ENCODE measurements around the gene SCGB1D1.

SCGB1D1 gene, protein sequence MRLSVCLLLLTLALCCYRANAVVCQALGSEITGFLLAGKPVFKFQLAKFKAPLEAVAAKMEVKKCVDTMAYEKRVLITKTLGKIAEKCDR

DNA sequence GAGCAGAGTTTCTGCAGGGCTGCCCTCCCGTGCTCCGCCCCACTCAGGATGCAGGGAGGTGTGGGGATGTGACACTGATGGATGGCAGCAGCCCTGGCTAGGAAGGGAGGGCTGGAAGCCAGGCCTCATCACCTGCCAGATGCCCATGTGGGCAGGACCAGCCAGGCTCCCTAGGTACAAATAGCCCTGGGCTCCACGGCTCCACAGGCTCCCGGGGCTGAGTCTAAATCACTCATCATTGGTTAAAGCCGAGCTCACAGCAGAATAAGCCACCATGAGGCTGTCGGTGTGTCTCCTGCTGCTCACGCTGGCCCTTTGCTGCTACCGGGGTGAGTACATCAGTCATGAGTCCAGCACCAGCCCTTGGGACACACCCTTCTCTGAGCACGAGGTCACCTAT is at the start of gene SCGB1D1:
SCGB1D1 (plus strand) TSS at position 206 of the 400 bp plus-strand sequence; CDS start at position 275, 69 bp downstream.
- no peak for DNase-seq

DNA sequence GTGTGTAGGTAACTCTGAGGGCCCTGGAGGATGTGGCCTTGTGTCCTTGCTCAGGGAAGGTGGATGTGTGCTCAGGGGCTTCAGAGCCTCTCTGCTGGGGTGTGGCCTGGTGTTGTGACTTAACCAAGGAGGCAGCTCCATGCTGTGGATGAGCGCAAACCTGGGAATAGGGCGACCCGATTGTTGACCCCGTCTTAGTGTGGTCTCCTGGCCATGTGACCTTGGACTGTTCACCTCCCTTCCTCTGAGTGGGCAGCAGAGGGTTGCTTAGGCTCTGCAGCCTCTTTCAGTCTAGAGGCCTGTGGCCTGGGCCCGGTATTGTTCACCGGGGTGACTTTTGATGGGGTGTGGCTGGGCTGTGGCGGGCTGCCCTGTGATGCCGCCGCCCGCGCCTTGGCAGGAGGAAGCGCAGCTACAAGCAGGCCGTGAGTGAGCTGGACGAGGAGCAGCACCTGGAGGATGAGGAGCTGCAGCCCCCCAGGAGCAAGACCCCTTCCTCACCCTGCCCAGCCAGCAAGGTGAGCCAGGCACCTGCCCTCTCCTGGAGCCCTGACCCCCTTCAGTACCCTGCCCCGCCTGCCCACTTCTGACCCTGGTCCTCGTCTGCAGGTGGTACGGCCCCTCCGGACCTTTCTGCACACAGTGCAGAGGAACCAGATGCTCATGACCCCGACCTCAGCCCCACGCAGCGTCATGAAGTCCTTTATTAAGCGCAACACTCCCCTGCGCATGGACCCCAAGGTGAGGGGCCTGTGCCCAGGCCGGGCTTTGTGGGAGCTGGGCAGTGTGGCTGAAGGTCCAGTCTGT is 49.5 kb upstream of the SCGB1D1 start:
- DNase-seq: no peak

DNA sequence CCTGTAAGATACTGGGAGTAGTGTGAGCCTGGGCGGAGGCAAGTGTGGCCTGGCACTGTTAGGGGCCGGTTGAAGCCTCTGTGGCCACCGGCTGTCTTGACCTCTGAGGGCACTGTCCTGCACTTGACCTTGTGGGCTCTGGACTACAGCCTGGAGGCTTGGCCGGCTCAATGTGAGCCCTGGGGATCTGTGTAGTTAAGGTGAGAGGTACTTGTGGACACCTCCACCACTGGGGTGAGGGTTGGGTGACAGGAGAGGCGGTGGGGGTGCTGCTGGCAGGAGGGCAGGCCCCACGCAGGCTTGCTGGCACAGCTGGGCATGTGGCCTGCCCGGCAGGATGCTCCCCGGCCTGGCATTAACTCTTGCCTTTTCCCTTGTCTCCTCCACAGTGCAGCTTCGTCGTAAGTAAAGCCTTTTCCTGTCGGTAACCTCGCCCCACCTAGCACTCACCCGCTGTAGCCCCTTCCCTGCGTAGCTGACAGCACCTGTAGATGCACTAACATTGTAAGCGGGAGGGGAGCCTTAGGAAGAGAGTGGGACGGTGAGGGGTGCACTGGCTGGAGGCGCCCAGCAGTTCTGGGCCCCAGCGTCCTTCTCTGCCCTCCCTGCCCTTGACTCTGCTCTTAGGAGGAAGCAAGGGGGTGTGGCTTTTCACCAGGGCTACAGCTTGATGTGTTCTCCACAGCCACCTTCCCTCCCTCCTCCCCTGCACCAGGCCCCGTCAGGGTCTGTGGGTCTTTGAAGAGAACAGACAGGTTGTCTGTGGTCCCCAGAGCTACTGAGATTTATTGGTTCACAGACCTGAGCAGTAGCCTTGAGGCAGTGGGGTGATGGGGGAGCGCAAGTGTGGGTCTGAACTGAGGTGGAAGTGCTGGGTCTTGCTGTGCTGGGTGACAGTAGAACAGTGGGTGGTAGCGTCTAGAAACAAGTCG is 48.6 kb upstream of the SCGB1D1 start:
- DNase-seq: no peak

DNA sequence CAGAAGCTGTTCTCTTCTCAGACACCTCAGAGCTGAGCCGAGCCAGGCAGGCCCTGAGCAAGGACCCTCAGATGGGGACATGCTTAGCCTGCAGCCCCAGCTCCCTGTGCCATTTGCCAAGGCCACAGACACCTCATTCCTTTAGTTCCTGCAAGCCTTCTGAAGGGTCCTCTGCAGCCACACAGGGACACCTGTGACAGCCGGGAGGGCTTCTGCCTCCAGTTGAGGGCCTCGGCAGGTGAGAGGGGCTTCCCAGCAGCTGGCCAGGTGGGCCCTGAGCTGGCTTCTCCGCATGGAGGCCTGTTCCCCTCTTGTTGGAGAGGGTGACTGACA is 48.0 kb upstream of the SCGB1D1 start:
- no peak for DNase-seq

DNA sequence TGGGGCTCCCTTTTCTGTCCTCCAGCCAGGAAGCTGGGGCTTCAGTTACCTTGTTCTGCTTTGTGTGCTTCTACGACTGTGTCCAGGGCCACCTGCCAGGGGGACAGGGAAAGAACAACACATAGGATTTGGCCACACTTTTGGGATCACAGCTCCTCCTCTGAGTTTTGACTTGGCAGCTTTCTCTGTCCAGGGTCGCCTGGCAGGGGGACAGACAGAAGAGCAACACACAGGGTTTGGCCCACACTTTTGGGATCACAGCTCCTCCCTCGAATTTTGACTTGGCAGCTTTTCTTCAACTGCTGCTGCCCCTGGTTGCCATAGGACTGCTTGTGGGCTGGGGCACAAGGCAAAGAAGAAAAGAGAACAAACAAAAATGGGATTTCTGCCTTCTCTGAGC is 47.1 kb upstream of the SCGB1D1 start:
- DNase-seq: no peak

DNA sequence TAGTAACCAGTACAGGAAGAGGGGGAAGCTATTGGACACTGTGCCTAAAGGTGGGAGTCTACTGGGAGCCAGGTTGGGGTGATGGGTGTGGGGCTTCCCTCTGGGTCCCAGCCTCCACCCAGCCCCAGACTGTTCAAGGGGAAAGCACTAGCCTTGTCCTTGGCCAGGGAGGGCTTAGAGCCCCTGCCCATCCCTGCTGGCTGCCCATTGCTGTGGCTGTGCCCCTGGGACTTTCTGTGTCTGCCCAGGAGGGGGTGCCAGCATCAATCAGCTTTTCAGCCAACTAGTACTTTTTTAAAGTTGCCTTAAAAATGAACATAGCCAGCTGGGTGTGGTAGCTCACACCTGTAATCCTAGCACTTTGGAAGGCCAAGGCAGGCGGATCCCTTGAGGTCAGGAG is 46.3 kb upstream of the SCGB1D1 start:
- DNase-seq: no peak

DNA sequence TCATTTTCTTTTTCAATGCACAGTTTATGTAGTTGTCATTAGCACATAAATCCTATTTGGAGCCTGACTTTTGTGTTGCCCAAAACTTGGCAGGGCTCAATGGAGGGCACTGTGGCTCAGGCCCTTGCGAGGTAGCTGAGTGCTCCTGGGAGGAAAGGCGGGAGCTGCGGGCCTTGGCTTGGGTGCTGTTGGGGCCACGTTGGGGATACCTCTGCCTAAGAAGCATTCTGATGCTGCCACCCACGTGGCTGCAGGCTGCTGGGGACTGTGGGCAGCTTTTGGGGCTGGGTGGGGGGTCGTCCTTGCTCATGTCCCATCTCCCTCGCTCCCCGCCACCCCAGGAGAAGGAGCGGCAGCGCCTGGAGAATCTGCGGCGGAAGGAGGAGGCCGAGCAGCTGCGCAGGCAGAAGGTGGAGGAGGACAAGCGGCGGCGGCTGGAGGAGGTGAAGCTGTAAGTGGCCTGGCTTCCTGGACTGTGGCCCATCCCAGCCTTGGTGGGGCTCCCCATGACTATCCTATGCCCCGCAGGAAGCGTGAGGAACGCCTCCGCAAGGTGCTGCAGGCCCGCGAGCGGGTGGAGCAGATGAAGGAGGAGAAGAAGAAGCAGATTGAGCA is 45.3 kb upstream of the SCGB1D1 start:
- no peak for DNase-seq

DNA sequence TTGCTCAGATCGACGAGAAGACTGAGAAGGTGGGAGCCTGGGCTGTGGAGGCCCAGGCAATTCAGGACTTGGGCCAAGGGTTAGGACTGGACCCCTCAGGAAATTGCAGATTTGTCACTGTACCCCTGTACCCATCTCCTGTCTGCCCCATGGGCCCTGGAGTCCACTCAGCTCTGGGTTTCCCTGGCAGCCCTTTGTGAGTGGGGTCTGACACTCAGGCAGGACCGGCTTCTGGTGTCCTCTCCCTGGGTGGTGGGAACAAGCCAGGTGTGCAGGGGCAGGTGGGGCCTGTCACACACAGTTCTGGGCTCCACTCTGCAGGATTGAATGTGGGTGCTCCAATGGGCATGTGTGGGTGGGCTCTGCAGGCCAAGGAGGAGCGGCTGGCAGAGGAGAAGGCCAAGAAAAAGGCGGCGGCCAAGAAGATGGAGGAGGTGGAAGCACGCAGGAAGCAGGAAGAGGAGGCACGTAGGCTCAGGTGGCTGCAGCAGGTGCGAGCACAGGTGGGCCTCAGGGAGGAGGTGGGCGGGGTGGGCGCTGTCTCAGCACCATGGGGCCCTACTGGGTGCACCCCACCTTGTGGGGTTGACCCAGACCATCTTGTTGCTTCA is 44.6 kb upstream of the SCGB1D1 start:
- DNase-seq: no peak

DNA sequence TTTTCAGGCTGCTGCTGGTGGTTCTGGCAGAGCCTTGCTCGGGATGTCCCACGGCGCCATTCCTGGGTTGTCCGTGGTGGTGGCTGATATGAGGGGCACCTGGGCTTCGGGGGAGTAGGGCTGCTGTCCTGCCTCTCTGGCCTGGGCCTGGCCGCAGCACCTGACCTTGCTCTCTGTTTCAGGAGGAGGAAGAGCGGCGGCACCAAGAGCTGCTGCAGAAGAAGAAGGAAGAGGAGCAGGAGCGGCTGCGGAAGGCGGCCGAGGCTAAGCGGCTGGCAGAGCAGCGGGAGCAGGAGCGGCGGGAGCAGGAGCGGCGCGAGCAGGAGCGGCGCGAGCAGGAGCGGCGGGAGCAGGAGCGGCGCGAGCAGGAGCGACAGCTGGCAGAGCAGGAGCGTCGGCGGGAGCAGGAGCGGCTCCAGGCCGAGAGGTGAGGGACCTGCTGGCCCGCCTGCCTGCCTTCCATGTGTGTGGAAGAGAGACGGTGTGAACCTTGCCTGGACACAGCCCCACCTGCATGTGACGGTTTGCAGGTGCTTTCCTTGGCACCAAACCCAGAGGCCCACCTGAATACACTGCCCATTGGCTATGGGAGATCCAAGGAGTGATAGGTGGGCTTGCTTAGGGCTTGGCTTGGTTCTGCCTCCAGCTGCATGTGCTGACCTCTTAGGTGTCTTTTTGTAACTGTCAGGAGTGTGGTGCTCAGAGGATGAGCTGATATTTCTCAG is 43.4 kb upstream of the SCGB1D1 start:
- DNase-seq: no peak

DNA sequence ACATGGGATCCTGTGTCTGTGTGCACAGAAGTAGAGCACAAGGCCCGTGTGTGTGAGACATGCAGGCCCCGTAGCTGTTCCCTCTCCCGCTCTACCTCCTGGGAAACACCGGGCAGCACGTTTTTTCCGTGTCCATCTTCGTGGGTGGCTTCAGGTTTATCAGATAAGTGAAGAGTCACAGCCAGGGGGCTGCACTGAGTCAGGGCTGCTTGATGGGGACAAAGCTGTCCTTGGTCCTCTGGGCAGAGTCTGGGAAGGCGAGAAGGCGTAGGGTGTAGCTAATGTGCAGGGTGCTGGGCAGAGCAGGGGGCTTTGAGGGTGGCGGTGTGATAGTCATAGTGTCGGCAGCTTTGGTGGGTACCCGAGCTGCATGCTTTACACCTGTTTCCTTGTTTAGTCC is 42.5 kb upstream of the SCGB1D1 start:
- no peak for DNase-seq

DNA sequence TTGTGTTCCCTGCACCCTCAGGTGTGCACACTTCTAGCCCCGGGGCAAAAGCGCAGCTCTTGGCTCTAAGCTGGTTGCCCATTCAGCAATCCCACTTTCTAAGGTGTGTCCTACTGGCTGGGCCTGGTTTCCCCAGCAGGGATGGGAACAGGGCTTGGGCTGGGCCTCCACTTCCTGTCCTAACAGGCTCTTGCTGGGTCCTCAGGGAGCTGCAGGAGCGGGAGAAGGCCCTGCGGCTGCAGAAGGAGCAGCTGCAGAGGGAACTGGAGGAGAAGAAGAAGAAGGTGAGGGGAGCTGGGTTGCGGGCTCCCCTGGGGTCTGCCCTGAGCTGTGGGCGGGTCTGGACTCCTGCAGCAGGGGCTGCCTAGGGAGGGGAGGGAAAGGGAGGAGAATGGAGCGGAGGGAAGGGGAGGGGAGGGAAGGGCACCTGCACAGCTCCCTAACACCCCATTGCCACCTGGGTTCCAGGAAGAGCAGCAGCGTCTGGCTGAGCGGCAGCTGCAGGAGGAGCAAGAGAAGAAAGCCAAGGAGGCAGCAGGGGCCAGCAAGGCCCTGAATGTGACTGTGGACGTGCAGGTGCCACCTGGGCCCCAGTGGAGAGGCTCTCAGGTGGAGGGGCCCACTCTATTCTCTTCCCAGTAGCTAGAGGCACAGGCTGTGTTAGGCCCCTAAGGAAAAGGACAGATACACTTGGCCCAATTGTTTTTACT is 41.6 kb upstream of the SCGB1D1 start:
- no peak for DNase-seq

DNA sequence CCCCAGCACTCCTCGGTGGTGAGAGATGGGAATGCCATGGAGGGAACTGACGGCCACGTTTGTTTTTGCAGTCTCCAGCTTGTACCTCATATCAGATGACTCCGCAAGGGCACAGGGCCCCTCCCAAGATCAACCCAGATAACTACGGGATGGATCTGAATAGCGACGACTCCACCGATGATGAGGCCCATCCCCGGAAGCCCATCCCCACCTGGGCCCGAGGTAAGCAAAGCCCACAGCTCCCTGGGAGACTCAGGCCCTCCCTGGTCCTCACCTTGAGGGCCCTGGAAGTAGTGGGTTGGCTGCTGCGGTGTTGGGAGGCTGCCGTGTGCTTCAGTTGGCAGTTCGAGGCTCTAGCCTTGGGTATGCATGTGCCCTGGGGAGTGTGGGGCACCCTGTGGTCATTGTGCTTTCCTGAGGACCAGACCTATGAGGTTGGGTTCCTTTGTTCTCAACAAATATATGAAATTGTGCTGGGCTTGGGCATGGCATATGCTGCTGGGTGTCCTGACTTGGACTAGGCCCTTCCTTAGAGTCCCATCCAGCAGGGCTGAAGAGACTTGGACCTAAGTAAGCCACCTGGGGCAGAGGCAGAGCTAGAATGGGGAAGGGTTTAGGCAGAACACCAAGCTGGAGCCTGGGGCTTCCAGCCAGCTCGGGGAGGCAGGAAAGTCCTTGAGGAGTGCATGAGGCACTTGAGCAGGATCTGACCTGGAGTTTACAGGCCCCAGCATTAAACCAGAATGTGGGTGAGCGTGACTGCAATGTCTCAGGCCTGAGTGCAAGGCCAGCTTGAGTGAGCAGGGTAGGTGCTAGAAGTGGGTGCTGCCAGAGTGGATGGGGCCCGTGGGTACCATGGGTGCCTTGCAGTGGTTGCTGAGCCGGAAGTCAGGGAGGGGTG is 39.8 kb upstream of the SCGB1D1 start:
- no peak for DNase-seq

DNA sequence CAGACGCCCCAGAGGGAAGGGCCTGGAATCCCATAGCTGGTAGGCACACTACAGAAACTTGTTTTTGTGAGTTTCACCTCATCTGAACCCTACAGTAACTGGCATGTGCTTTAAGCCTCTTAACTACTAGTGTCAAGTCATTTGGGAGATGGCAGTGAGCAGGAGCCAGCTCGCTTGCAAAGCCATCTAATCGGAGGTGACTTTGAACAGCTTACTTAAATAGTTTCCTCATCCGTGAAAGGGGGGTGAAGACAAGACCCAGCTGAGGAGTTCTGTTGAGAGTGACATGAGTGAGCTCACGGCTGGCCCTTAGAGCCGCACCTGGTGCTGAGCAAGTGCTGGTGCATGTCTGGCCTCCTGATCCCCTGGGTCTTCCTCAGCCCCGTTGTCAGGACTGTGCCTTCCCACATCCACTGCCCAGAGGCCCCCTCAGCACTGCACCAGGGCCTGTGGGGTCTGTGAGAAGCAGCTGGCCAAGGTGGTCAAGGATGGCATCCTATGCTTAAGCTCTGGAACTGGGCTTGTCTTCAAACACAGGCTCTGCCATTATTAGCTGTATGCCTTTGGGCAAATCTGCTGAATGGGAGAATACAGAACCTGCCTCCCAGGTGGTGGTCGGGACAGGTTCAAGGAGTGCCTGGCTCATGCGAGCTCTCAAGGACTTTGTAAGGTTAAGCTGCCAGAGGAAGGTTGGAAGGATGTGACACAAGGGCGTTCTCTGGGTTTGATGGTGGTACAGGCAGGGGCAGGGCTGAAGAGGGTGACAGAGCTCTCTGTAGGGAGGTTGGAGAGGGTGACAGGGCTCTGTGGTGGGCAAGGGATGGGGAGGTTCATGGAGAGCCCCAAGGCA is 38.9 kb upstream of the SCGB1D1 start:
- no peak for DNase-seq

DNA sequence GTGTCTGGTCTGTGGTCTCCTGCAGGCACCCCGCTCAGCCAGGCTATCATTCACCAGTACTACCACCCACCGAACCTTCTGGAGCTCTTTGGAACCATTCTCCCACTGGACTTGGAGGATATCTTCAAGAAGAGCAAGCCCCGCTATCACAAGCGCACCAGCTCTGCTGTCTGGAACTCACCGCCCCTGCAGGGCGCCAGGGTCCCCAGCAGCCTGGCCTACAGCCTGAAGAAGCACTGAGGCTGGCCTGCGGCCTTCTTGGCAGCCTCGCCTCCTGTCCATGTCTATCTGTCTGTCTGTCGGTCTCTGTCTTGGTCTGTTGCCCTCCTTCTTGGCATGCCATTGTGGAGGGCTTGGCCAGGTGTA is 38.3 kb upstream of the SCGB1D1 start:
- no peak for DNase-seq

DNA sequence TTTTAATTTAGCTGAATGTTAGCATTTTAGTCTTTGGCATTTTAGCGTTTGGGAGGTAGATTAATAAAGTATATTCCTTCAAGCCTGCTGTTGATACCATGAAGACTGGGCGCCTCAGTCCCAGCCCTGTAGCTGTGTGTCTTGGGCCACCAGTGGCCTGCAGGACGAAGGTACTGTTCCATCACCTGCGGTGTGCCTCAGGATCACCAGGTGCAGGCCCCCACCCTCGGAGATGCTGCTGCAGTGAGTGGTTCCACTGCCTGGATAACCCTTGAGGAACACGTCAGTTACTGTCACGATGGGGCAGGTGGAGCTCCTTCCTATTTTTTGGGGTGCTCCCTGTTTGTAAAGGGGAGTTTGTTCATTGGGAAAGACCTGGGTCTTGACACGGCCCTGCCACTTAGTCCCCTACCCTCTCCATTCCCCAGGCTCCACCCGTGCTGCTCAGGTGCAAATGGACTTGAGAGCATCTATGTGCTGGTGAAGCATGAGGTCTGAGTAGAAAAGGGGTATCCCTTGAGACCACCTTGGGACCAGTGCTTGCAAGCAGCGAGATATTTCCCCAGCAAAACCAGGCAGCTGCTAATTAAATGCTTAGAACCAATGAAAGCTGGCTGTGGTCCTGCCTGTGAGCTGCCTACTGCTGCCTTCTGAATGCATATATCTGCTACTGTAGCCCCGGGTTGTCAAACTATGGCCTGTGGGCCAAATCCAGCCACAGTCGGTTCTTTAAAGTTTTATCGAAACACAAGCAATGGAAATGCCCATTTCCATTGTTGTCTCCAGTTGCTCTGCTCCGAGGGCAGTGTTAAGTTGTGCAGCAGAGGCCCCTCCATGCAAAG is 37.5 kb upstream of the SCGB1D1 start:
- no peak for DNase-seq

DNA sequence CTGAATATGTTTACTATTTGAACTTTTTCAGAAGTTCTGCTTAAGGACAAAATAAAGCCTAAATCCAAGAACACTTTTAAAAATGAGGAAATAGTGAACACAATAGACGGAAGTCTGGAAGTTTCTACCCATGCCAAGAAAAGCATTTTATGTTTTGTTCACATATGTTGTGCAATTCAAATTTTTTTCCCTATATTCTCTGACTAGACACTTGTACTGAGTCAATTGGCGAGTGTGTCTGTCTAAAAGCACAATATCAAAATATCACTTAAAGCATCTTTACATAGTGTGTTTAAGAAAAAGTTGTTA is 37.0 kb upstream of the SCGB1D1 start:
- no peak for DNase-seq

DNA sequence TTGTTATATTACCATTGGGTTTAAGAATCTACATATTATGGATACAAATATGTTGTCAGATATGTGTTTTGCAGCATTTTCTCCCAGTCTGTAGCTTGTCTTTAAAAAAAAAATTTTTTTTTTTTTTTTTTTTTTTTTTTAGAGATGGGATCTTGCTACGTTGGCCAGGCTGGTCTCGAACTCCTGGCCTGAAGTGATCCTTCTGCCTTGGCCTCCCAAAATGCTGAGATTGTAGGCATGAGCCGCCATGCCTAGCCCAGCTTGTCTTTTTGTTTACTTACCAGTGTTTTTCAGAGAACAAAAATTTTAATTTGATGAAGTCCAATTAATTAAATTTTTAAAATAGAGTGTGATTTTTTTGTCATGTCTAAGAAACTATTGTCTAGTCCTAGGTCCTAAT is 36.4 kb upstream of the SCGB1D1 start:
- DNase-seq: no peak

DNA sequence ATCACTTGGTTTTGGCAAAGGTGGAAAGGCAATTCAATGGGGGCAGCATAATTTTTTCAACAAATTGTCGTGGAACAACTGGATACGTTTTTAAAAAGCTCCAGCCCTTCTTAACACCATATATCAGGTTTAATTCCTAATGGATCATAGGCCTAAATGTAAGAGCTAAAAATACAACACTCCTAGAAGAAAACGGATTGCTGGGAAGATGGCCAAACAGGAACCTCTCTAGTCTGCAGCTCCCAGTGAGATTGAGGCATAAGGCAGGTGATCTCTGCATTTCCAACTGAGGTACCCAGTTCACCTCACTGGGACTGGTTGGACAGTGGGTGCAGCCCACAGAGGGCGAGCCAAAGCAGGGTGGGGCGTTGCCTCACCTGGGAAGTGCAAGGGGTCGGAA is 32.4 kb upstream of the SCGB1D1 start:
- no peak for DNase-seq

DNA sequence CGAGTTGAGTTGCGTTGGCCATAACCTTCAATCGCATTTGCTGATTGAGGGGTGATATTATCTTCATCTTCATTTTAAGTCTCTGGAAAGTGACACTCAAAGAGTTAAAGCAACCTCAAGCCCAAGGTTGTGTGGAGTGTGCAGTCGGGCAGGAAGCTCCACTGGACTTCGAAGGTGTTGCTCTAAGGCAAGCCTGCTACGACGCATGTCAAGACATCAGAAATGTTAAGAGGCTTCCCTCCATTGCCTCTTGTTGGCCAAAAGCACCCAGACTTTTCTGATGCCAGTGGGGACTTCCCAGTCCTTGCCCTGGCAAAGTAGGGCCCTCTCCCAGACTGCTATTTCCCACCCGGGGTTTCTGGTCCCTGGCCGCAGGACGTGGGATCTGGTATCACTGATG is 23.6 kb upstream of the SCGB1D1 start:
- no peak for DNase-seq
